Measurements from ENCODE around the gene ARSG.

DNA sequence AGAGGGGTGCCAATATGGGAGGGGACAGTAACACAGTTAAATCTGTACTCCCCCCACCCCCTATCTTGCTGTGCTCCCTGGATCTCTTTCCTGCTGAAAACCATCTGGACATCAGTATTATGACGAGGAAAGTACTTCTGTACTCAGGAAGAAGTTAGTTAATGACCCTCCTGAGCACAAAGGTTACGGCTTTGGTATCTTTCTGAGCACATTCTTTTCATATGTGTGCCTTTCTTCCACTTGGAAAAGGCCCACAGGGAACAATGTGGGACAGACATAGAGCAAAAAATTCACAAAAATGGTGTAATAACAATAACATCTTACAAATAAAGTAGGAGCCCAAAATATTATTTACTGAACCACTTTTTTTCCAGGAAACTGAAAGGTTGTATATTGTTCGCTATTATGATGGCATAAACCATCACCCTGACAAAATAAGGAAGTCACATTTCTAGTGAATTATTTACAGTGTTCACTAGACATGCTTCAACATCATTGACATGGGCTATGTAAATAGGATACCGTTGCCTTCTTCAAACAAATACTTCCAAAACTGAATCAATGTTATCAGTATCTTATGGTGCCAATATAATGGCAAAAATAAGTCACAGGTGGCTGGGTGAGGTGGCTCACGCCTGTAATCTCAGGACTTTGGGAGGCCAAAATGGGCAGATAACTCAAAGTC is 160.5 kb downstream of the ARSG start:
- TF ChIP-seq EP300 (IDR thresholded peaks at IDR 0.05; ENCODE audit: borderline replicate concordance in 1 of 2, low read depth in 2 of 2, low read length in 2 of 2) = no peak
- no peak for TF ChIP-seq YY1 (IDR thresholded peaks at IDR 0.05; ENCODE audit: low read depth, low read length)

Measured in H1 (cell line).